ENCODE measurements around the gene GOLGA6B.

Gene GOLGA6B

GRCh38 chr15:72682772-72683171 lies 28.3 kb downstream of the GOLGA6B start:
- Histone ChIP-seq H3K4me3 (ENCODE audit: low read depth, low read length) (no peak overlapping the region), H3K4me1 (ENCODE audit: control insufficient read depth, insufficient read depth, low read length) (peaks cover 5% of the 10 kb centered on the region; the same call in 1 of the 2 replicates), H3K27ac (ENCODE audit: extremely low read depth, low read depth, low read length) (no peak overlapping the region), H3K9me3 (ENCODE audit: control insufficient read depth, insufficient read depth, low read depth, low read length) (no peaks in the 10 kb centered on the region), H3K36me3 (ENCODE audit: control insufficient read depth in 2 of 2, insufficient read depth in 1 of 2, low read length in 2 of 2) (no peaks in the 10 kb centered on the region)
- CTCF ChIA-PET, result interaction anchor here (0.6 to 3.7 kb wide), 4 partner anchors 9 to 83 kb away, joined by 3 to 19 read pairs (median 6); no protein-coding TSS in a partner anchor
- POLR2A ChIA-PET, result no interaction called here
- no peak for TF ChIP-seq GLIS2 (tag by site-specific recombination; IDR thresholded peaks at IDR 0.05)
- TF ChIP-seq RBAK (tag by site-specific recombination; IDR thresholded peaks at IDR 0.05), result no peak
- peak; percentile 61 for TF ChIP-seq PRDM10 (tag by site-specific recombination; IDR thresholded peaks at IDR 0.05)
- no peak for TF ChIP-seq GLI4 (tag by site-specific recombination; IDR thresholded peaks at IDR 0.05)

- H3K27ac ChIP-seq (ENCODE audit: extremely low read depth, low read depth, low read length), result peak overlapping the region; percentile 83
- CTCF ChIA-PET, result interaction anchor here (0.7 to 2.5 kb wide), 6 partner anchors 8 to 459 kb away, joined by 3 to 14 read pairs (median 3); partner anchors contain the start of gene ADPGK
- TF ChIP-seq ZSCAN23 (tag by site-specific recombination; IDR thresholded peaks at IDR 0.05) (no peak), ZNF645 (tag by site-specific recombination; IDR thresholded peaks at IDR 0.05) (no peak), ZFP69B (tag by site-specific recombination; IDR thresholded peaks at IDR 0.05) (no peak), ZNF585B (tag by site-specific recombination; IDR thresholded peaks at IDR 0.05) (no peak), REPIN1 (tag by site-specific recombination; IDR thresholded peaks at IDR 0.05; ENCODE audit: low read depth) (0 out of 2 replicates have a peak, but pooled peaks have one; percentile 19), PRDM1 (tag by site-specific recombination; IDR thresholded peaks at IDR 0.05) (no peak), ZNF146 (tag by site-specific recombination; IDR thresholded peaks at IDR 0.05) (no peak), ZNF707 (tag by site-specific recombination; IDR thresholded peaks at IDR 0.05) (no peak), ZNF624 (tag by site-specific recombination; IDR thresholded peaks at IDR 0.05) (no peak), ZNF664 (tag by site-specific recombination; IDR thresholded peaks at IDR 0.05) (0 out of 2 replicates have a peak, but pooled peaks have one; percentile 27), ZNF501 (tag by site-specific recombination; IDR thresholded peaks at IDR 0.05) (no peak), ZNF623 (tag by site-specific recombination; IDR thresholded peaks at IDR 0.05) (no peak), ZNF433 (tag by site-specific recombination; IDR thresholded peaks at IDR 0.05; ENCODE audit: low read depth) (no peak), MZF1 (tag by site-specific recombination; IDR thresholded peaks at IDR 0.05; ENCODE audit: borderline replicate concordance) (no peak), ZNF558 (tag by site-specific recombination; IDR thresholded peaks at IDR 0.05) (no peak), ZNF423 (tag by site-specific recombination; IDR thresholded peaks at IDR 0.05) (no peak), ZNF169 (tag by site-specific recombination; IDR thresholded peaks at IDR 0.05) (no peak), ZNF211 (tag by site-specific recombination; IDR thresholded peaks at IDR 0.05; ENCODE audit: low read depth) (no peak), ZSCAN5A (tag by site-specific recombination; IDR thresholded peaks at IDR 0.05) (no peak), ZNF214 (tag by site-specific recombination; IDR thresholded peaks at IDR 0.05; ENCODE audit: borderline replicate concordance) (0 out of 2 replicates have a peak, but pooled peaks have one; percentile 2), ZNF324 (tag by site-specific recombination; IDR thresholded peaks at IDR 0.05) (no peak), KLF1 (tag by site-specific recombination; IDR thresholded peaks at IDR 0.05) (no peak), ZNF416 (tag by site-specific recombination; IDR thresholded peaks at IDR 0.05) (no peak), ZXDB (tag by site-specific recombination; IDR thresholded peaks at IDR 0.05) (no peak), CTCF (tag by site-specific recombination; IDR thresholded peaks at IDR 0.05) (0 out of 2 replicates have a peak, but pooled peaks have one; percentile 31)
These were observed 30.9 kb downstream of the GOLGA6B start for GRCh38 chr15:72685301-72685924.

More at GRCh38 chr15:72685301-72685924, 30.9 kb downstream of the GOLGA6B start:
- Histone ChIP-seq H3K36me3 (ENCODE audit: control insufficient read depth in 2 of 2, insufficient read depth in 1 of 2, low read length in 2 of 2) (no peaks in the 10 kb centered on the region), H3K4me1 (ENCODE audit: control insufficient read depth, insufficient read depth, low read length) (peaks cover 5% of the 10 kb centered on the region; the same call in 1 of the 2 replicates), H3K4me3 (ENCODE audit: low read depth, low read length) (peak overlapping the region; percentile 91), H3K9me3 (ENCODE audit: control insufficient read depth, insufficient read depth, low read depth, low read length) (no peaks in the 10 kb centered on the region)
- POLR2A ChIA-PET, result interaction anchor here (0.6 to 2.0 kb wide), 9 partner anchors 8 to 455 kb away, joined by 3 to 10 read pairs (median 3); partner anchors contain the start of gene PKM

All from HEK293 (cell line).